ENCODE data around the gene LRCH1. TPM values are rescaled to one million over a fixed set of nuclear protein-coding genes. Genes with fewer than 3 reads are reported as not detected.
A peak's percentile ranks its signal among the peaks of the same experiment; 100 is the strongest.

LRCH1 gene
- total RNA-seq, 1 donor from 2014 or later: 2.9 TPM

DNA sequence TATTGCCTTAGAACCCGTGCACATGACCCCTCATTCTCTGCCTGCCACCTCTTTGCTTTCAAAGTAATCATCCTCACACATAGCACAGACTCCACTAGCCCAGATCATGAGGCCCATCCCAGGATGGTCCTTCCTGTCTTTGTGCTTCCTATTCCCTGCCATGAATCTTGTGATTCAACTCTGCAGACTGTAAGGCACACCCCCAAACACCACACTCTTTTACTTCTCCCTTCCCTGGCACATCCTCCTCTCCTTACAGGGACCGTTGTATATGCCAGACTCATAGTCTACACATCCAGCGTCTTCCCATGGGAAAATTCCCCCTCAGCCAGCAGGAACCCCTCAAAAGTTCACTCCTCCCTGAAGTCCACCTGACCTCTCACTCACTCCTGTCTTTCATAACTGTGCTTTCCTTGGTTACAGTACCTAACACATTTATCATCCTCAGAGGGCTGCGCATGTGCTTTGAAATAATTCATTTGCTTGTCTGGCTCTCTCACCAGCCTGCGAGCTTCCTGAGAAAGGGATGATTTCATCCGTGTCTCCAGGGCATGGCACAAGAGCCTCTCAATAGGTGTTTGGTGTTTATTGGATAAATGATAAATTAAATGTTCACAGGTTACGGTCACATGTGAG, 26.8 kb upstream of the LRCH1 start:
- Mint-ChIP-seq H3K27me3 (ENCODE audit: insufficient read depth, low read depth) (peaks cover 9% of the 10 kb centered on the region), H3K9me3 (peaks cover 4% of the 10 kb centered on the region), H3K4me1 (peaks cover 23% of the 10 kb centered on the region), H3K27ac (no peak overlapping the region), H3K4me3 (no peak overlapping the region), H3K36me3 (peaks cover 2% of the 10 kb centered on the region)
- Histone ChIP-seq H3K36me3 (no peaks in the 10 kb centered on the region), H2AFZ (replicated peaks) (no peak overlapping the region), H3K4me1 (no peaks in the 10 kb centered on the region), H3K4me3 (no peak overlapping the region), H3F3A (ENCODE audit: low read depth) (no peaks in the 10 kb centered on the region), H3K79me2 (ENCODE audit: low read depth) (no peaks in the 10 kb centered on the region), H3K9me3 (ENCODE audit: low read depth) (no peaks in the 10 kb centered on the region), H3K4me2 (no peak overlapping the region), H4K20me1 (ENCODE audit: low read depth) (no peaks in the 10 kb centered on the region), H3K27ac (no peak overlapping the region), H3K27me3 (no peaks in the 10 kb centered on the region), H3K9ac (no peak overlapping the region)
- no peak for TF ChIP-seq EZH2 (IDR thresholded peaks at IDR 0.05)
- TF ChIP-seq EZH2phosphoT487 (IDR thresholded peaks at IDR 0.05): no peak
- TF ChIP-seq, protein P1, sequence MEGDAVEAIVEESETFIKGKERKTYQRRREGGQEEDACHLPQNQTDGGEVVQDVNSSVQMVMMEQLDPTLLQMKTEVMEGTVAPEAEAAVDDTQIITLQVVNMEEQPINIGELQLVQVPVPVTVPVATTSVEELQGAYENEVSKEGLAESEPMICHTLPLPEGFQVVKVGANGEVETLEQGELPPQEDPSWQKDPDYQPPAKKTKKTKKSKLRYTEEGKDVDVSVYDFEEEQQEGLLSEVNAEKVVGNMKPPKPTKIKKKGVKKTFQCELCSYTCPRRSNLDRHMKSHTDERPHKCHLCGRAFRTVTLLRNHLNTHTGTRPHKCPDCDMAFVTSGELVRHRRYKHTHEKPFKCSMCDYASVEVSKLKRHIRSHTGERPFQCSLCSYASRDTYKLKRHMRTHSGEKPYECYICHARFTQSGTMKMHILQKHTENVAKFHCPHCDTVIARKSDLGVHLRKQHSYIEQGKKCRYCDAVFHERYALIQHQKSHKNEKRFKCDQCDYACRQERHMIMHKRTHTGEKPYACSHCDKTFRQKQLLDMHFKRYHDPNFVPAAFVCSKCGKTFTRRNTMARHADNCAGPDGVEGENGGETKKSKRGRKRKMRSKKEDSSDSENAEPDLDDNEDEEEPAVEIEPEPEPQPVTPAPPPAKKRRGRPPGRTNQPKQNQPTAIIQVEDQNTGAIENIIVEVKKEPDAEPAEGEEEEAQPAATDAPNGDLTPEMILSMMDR (IDR thresholded peaks at IDR 0.05): no peak
- no peak for DNase-seq (ENCODE audit: low spot score)

DNA sequence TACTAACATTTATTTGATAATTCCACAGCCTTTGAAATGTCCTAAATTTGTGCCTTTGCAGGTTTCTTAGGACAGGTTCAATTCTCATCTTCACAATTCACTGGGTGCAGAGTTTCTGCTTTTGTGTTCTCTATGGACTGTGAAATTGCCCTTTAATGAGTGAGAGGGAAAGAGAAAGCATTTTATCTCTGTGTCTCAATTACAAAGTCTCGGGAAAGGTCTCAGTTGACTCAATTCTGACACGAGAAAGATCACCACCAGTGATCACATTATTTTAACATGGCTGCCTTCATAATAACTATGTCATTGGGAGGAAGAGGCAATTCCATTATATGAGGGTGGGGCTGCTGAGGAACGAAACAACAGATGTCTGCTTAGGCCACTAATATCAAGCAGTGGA, 26.2 kb upstream of the LRCH1 start:
- no peaks in the 10 kb centered on the region for H3K9me3 ChIP-seq (ENCODE audit: low read depth)
- H3K27ac Mint-ChIP-seq: peak overlapping the region; percentile 17

DNA sequence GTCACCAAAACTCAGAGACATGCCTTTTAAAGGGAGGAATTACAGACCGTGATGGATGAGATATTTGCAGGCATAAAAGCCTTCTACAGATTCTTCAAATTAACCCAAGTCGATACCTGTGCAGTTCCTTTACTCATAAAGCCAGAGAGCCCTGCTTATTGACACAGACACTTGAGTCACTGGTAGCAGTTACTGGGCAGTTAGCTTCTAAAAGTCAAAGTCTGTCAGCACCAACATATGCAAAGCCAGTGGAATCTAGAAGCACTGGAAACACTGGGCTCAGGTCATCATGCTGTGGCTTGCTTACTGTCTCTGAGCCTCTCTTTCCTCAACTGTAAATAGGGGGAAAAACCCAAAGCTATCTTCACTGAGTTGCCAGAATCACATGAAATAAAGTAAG, 25.7 kb upstream of the LRCH1 start:
- Histone ChIP-seq H3K79me2 (ENCODE audit: low read depth) (no peaks in the 10 kb centered on the region), H3K27ac (no peak overlapping the region), H2AFZ (replicated peaks) (no peak overlapping the region), H3K4me3 (no peak overlapping the region), H3K9ac (no peak overlapping the region), H3K36me3 (no peaks in the 10 kb centered on the region), H3K4me2 (no peak overlapping the region), H3K27me3 (no peaks in the 10 kb centered on the region), H3F3A (ENCODE audit: low read depth) (no peaks in the 10 kb centered on the region), H3K9me3 (ENCODE audit: low read depth) (no peaks in the 10 kb centered on the region), H4K20me1 (ENCODE audit: low read depth) (no peaks in the 10 kb centered on the region), H3K4me1 (no peaks in the 10 kb centered on the region)
- Mint-ChIP-seq H3K9me3 (no peaks in the 10 kb centered on the region), H3K27me3 (ENCODE audit: insufficient read depth, low read depth) (peaks cover 9% of the 10 kb centered on the region), H3K27ac (no peak overlapping the region), H3K36me3 (no peaks in the 10 kb centered on the region), H3K4me1 (peaks cover 23% of the 10 kb centered on the region), H3K4me3 (no peak overlapping the region)
- no peak for TF ChIP-seq EZH2 (IDR thresholded peaks at IDR 0.05)
- no peak for TF ChIP-seq EZH2phosphoT487 (IDR thresholded peaks at IDR 0.05)
- TF ChIP-seq, protein P1 (IDR thresholded peaks at IDR 0.05): no peak
- DNase-seq (ENCODE audit: low spot score): no peak

More for the DNA sequence above, 26.2 kb upstream of the LRCH1 start:
- no peaks in the 10 kb centered on the region for H4K20me1 ChIP-seq (ENCODE audit: low read depth)
- no peak overlapping the region for H3K4me3 ChIP-seq
- no peaks in the 10 kb centered on the region for H3K27me3 ChIP-seq
- H3K27ac ChIP-seq: no peak overlapping the region
- no peak overlapping the region for H3K9ac ChIP-seq
- Mint-ChIP-seq H3K9me3 (no peaks in the 10 kb centered on the region), H3K27me3 (ENCODE audit: insufficient read depth, low read depth) (peaks cover 9% of the 10 kb centered on the region), H3K4me1 (peaks cover 23% of the 10 kb centered on the region), H3K4me3 (no peak overlapping the region), H3K36me3 (no peaks in the 10 kb centered on the region)
- TF ChIP-seq EZH2 (IDR thresholded peaks at IDR 0.05): no peak
- no peak for TF ChIP-seq EZH2phosphoT487 (IDR thresholded peaks at IDR 0.05)
- TF ChIP-seq, protein P1 (IDR thresholded peaks at IDR 0.05): no peak
- H3F3A ChIP-seq (ENCODE audit: low read depth): no peaks in the 10 kb centered on the region
- no peaks in the 10 kb centered on the region for H3K79me2 ChIP-seq (ENCODE audit: low read depth)
- no peaks in the 10 kb centered on the region for H3K36me3 ChIP-seq
- no peaks in the 10 kb centered on the region for H3K4me1 ChIP-seq
- no peak overlapping the region for H3K4me2 ChIP-seq
- no peak for DNase-seq (ENCODE audit: low spot score)
- no peak overlapping the region for H2AFZ ChIP-seq (replicated peaks)
